Measurements from ENCODE around the gene NEK1. TPM values are rescaled to one million over a fixed set of nuclear protein-coding genes. Genes with fewer than 3 reads are reported as not detected.

Gene NEK1
- total RNA-seq, 1 donor from 2014 or later = 9.4 TPM

DNA sequence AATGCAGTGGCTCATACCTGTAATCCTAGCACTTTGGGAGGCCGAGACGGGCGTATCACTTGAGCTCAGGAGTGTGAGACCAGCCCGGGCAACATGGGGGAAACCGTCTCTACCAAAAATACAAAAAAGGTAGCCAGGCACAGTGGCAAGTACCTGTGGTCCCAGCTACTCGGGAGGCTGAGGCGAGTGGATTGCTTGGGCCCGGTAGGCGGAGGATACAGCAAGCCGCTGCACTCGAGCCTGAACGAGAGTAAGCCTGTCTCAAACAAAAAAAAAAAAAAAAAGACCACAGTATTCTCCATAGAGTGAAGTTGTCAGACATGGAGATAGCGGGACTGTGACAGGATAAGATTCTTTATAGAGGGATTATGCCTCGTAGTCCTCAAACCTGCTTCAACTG is 265.5 kb downstream of the NEK1 start:
- no peak for DNase-seq (ENCODE audit: low spot score)
- no peaks in the 10 kb centered on the region for H3K27me3 Mint-ChIP-seq (ENCODE audit: low read depth)
- H3K27ac Mint-ChIP-seq = no peak overlapping the region
- no peaks in the 10 kb centered on the region for H3K4me1 Mint-ChIP-seq (ENCODE audit: low read depth)
- no peaks in the 10 kb centered on the region for H3K36me3 Mint-ChIP-seq (ENCODE audit: low read depth)
- no peak overlapping the region for H3K4me3 Mint-ChIP-seq (ENCODE audit: low read depth)
- intact Hi-C loops (cut with micrococcal nuclease) = no loop called here
- H3K9me3 Mint-ChIP-seq = no peaks in the 10 kb centered on the region

DNA sequence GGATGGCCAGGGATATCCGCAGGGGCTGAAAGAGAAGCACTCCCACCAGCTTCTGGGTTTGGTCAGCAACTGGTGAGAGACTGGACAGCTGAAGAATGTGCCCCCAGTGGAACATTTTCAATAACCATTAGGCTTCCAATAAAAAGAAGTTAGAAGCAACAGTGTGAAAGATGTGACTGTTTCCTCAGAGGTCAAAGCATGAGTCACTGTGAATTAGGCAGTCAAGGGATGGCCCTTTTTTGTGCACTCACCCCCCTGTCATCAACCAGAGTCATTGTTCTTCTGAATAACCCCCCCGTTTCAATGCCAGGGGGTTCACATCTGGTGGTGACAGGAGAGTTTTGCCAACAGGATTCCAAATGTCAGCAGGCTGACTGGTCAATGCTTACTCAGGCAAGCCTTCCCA is 267.1 kb downstream of the NEK1 start:
- Mint-ChIP-seq H3K9me3 (no peaks in the 10 kb centered on the region), H3K4me3 (ENCODE audit: low read depth) (no peak overlapping the region), H3K4me1 (ENCODE audit: low read depth) (no peaks in the 10 kb centered on the region), H3K27ac (no peak overlapping the region), H3K36me3 (ENCODE audit: low read depth) (no peaks in the 10 kb centered on the region), H3K27me3 (ENCODE audit: low read depth) (no peaks in the 10 kb centered on the region)
- no peak for DNase-seq (ENCODE audit: low spot score)
- intact Hi-C loops (cut with micrococcal nuclease) = no loop called here

Other genes with a start within 250 kb of the NEK1 start
- 23.8 and 25.6 TPM in 2 replicates for gene CLCN3, start 8.0 kb upstream of the NEK1 start, total RNA-seq
- 23.6 and 24.1 TPM in 2 replicates for gene HPF1, start 145.4 kb upstream of the NEK1 start, total RNA-seq

Measured in activated T-helper 2 cell treated with anti-CD3 and anti-CD28 coated beads, Interferon-gamma antibody, Interleukin-2, Interleukin-4, amounts not matched to agents 10 μg/mL and 5 μg/mL and 100 μg/mL, durations not matched to agents 14 hours and 24 hours and 36 hours (primary cell).